ENCODE results near the gene LTBP2. TPM values are rescaled to one million over a fixed set of nuclear protein-coding genes. Genes with fewer than 3 reads are reported as not detected.

LTBP2 gene
- total RNA-seq, 1 donor from 2014 or later = 6.6 TPM

GRCh38 chr14:74591899-74592298 lies 20.1 kb downstream of the LTBP2 start:
- H3K4me3 ChIP-seq (ENCODE audit: low read depth, low read length) = no peak overlapping the region
- H3K27me3 ChIP-seq (ENCODE audit: control insufficient read depth, insufficient read depth, low read length) = no peaks in the 10 kb centered on the region
- FAIRE-seq (no peak), DNase-seq (ENCODE audit: low read depth) (no peak)
- TF ChIP-seq CTCF (IDR thresholded peaks at IDR 0.05; ENCODE audit: insufficient read depth, low read length, severe bottlenecking) = no peak
- H3K36me3 ChIP-seq (ENCODE audit: control insufficient read depth, insufficient read depth, low read length) = no peaks in the 10 kb centered on the region

- Histone ChIP-seq H3K27me3 (ENCODE audit: control insufficient read depth, insufficient read depth, low read length) (no peaks in the 10 kb centered on the region), H3K4me3 (ENCODE audit: low read depth, low read length) (no peak overlapping the region), H3K36me3 (ENCODE audit: control insufficient read depth, insufficient read depth, low read length) (no peaks in the 10 kb centered on the region)
- DNase-seq (ENCODE audit: low read depth) (peak; percentile 54), FAIRE-seq (no peak)
- TF ChIP-seq CTCF (IDR thresholded peaks at IDR 0.05; ENCODE audit: insufficient read depth, low read length, severe bottlenecking) = no peak
Observed at GRCh38 chr14:74591394-74591793, 20.6 kb downstream of the LTBP2 start.

- no peak overlapping the region for H3K4me3 ChIP-seq (ENCODE audit: low read depth, low read length)
- TF ChIP-seq CTCF (IDR thresholded peaks at IDR 0.05; ENCODE audit: insufficient read depth, low read length, severe bottlenecking) = no peak
- DNase-seq (ENCODE audit: low read depth) (no peak), FAIRE-seq (no peak)
- H3K36me3 ChIP-seq (ENCODE audit: control insufficient read depth, insufficient read depth, low read length) = no peaks in the 10 kb centered on the region
- H3K27me3 ChIP-seq (ENCODE audit: control insufficient read depth, insufficient read depth, low read length) = no peaks in the 10 kb centered on the region
Observed at GRCh38 chr14:74589291-74589879, 22.7 kb downstream of the LTBP2 start.

GRCh38 chr14:74587363-74587707 lies 24.7 kb downstream of the LTBP2 start:
- Histone ChIP-seq H3K36me3 (ENCODE audit: control insufficient read depth, insufficient read depth, low read length) (no peaks in the 10 kb centered on the region), H3K4me3 (ENCODE audit: low read depth, low read length) (no peak overlapping the region), H3K27me3 (ENCODE audit: control insufficient read depth, insufficient read depth, low read length) (no peaks in the 10 kb centered on the region)
- TF ChIP-seq CTCF (IDR thresholded peaks at IDR 0.05; ENCODE audit: insufficient read depth, low read length, severe bottlenecking) = no peak
- DNase-seq (ENCODE audit: low read depth) = no peak
- FAIRE-seq = no peak

GRCh38 chr14:74586681-74587362 lies 25.2 kb downstream of the LTBP2 start:
- H3K4me3 ChIP-seq (ENCODE audit: low read depth, low read length) = no peak overlapping the region
- no peaks in the 10 kb centered on the region for H3K27me3 ChIP-seq (ENCODE audit: control insufficient read depth, insufficient read depth, low read length)
- no peak for DNase-seq (ENCODE audit: low read depth)
- FAIRE-seq = no peak
- no peak for TF ChIP-seq CTCF (IDR thresholded peaks at IDR 0.05; ENCODE audit: insufficient read depth, low read length, severe bottlenecking)
- no peaks in the 10 kb centered on the region for H3K36me3 ChIP-seq (ENCODE audit: control insufficient read depth, insufficient read depth, low read length)

Data from bronchial epithelial cell (primary cell).